OCI-LY3 (cell line): Measurements from ENCODE around the gene PRUNE2.

Source experiments
- H2AFZ ChIP-seq: fragments of 200-600, 300-600 bp; shearing (Covaris generic); 2 replicates; pipeline ENCODE4 v1.6.0; 2014; ENCODE audit warnings: antibody characterized with exemption, low read depth, low read length
- H3K27ac ChIP-seq: fragments of 200-600, 300-600 bp; sonication (generic); 2 replicates; pipeline ENCODE4 v1.5.1; 2014; ENCODE audit warnings: mild to moderate bottlenecking, low read length, moderate library complexity, mixed read lengths
- H3K27me3 ChIP-seq: fragments of 200-600, 300-600 bp; sonication (generic); 2 replicates; pipeline ENCODE4 v1.6.1; 2014; ENCODE audit warnings: low read depth, low read length, mixed read lengths
- H3K36me3 ChIP-seq: fragments of 200-600, 300-600 bp; sonication (generic); replicated peaks from 2 replicates; pipeline ENCODE3; 2014; ENCODE audit warnings: low read depth, low read length, mixed read lengths
- H3K4me1 ChIP-seq: fragments of 300-600, 200-600 bp; sonication (generic); 2 replicates; pipeline ENCODE4 v1.6.1; 2014; ENCODE audit warnings: low read length, mixed read lengths
- H3K4me2 ChIP-seq: fragments of 200-600, 300-600 bp; sonication (generic); 2 replicates; pipeline ENCODE4 v1.6.1; 2014; ENCODE audit warnings: low read length, mixed read lengths
- H3K4me3 ChIP-seq: fragments of 300-600, 200-600 bp; sonication (generic); 2 replicates; pipeline ENCODE4 v1.5.1; 2014; ENCODE audit warnings: antibody characterized with exemption, mild to moderate bottlenecking, low read length, moderate library complexity
- H3K79me2 ChIP-seq: fragments of 300-600, 200-600 bp; shearing (Covaris generic); 2 replicates; pipeline ENCODE4 v1.6.1; 2014; ENCODE audit warnings: mild to moderate bottlenecking, low read length, mixed read lengths
- H3K9ac ChIP-seq: fragments of 300-600, 200-600 bp; shearing (Covaris generic); 2 replicates; pipeline ENCODE4 v1.6.0; 2014; ENCODE audit warnings: mild to moderate bottlenecking, low read length, moderate library complexity
- H3K9me3 ChIP-seq: fragments of 200-600, 300-600 bp; shearing (Covaris generic); 2 replicates; pipeline ENCODE4 v1.6.1; 2014; ENCODE audit warnings: low read length, mixed read lengths; ENCODE audit not compliant: insufficient read depth
- H4K20me1 ChIP-seq: fragments of 200-600, 300-600 bp; sonication (generic); 2 replicates; pipeline ENCODE4 v1.6.1; 2016; ENCODE audit warnings: low read length, mixed read lengths; ENCODE audit not compliant: insufficient read depth
- EZH2phosphoT487 ChIP-seq: fragments of 200-600 bp; shearing (Covaris generic); IDR thresholded peaks from 2 replicates; pipeline ENCODE4 v1.6.1; 2018; ENCODE audit warnings: antibody characterized with exemption, mixed run types, low read depth
- TF ChIP-seq, protein P1 (sequence below): fragments of 200-600, 300-600 bp; sonication (generic); IDR thresholded peaks from 2 replicates; pipeline ENCODE4 v1.5.1; 2014; ENCODE audit warnings: antibody characterized with exemption, low read length, low read depth

Gene PRUNE2

GRCh38 chr9:76886318-76886717 lies 19.6 kb downstream of the PRUNE2 start:
- TF ChIP-seq, protein P1, sequence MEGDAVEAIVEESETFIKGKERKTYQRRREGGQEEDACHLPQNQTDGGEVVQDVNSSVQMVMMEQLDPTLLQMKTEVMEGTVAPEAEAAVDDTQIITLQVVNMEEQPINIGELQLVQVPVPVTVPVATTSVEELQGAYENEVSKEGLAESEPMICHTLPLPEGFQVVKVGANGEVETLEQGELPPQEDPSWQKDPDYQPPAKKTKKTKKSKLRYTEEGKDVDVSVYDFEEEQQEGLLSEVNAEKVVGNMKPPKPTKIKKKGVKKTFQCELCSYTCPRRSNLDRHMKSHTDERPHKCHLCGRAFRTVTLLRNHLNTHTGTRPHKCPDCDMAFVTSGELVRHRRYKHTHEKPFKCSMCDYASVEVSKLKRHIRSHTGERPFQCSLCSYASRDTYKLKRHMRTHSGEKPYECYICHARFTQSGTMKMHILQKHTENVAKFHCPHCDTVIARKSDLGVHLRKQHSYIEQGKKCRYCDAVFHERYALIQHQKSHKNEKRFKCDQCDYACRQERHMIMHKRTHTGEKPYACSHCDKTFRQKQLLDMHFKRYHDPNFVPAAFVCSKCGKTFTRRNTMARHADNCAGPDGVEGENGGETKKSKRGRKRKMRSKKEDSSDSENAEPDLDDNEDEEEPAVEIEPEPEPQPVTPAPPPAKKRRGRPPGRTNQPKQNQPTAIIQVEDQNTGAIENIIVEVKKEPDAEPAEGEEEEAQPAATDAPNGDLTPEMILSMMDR = no peak
- TF ChIP-seq EZH2phosphoT487 = no peak
- Histone ChIP-seq H4K20me1 (no peaks in the 10 kb centered on the region), H2AFZ (peak overlapping the region; percentile 90), H3K9ac (no peak overlapping the region), H3K27ac (no peak overlapping the region), H3K4me2 (peak overlapping the region; percentile 14; the same call in 1 of the 2 replicates), H3K79me2 (no peaks in the 10 kb centered on the region), H3K4me1 (peaks cover 53% of the 10 kb centered on the region), H3K27me3 (no peaks in the 10 kb centered on the region), H3K36me3 (no peaks in the 10 kb centered on the region), H3K9me3 (no peaks in the 10 kb centered on the region), H3K4me3 (no peak overlapping the region)

DNA sequence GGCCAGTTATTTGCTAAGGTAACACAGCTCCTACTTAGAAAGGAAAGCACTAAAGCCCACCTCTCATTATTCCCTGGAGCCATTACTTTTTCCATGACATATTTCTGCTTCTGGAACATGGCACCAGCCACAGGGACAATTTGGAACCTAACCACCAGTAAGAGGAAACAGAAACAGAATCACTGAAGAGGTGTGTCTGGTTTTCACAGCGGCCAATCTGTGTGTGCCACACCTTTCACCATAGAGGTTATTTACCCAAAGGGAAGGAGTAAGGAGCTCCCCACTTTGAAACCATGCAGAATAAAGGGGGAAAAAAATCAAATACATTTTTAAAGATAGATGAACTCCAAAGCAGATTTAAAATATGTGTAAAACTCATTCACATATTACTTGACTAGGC lies 21.1 kb downstream of the PRUNE2 start:
- H3K27ac ChIP-seq = no peak overlapping the region
- H3K9me3 ChIP-seq = no peaks in the 10 kb centered on the region
- H3K79me2 ChIP-seq = no peaks in the 10 kb centered on the region
- H4K20me1 ChIP-seq = no peaks in the 10 kb centered on the region
- no peaks in the 10 kb centered on the region for H3K36me3 ChIP-seq
- H2AFZ ChIP-seq = no peak overlapping the region
- no peak overlapping the region for H3K4me2 ChIP-seq
- H3K4me3 ChIP-seq = no peak overlapping the region
- peaks cover 47% of the 10 kb centered on the region for H3K4me1 ChIP-seq
- H3K27me3 ChIP-seq = no peaks in the 10 kb centered on the region
- no peak overlapping the region for H3K9ac ChIP-seq
- TF ChIP-seq EZH2phosphoT487 = no peak
- TF ChIP-seq, protein P1 = no peak

GRCh38 chr9:76883341-76883855 lies 22.5 kb downstream of the PRUNE2 start:
- no peak overlapping the region for H3K9ac ChIP-seq
- no peaks in the 10 kb centered on the region for H3K36me3 ChIP-seq
- no peaks in the 10 kb centered on the region for H3K79me2 ChIP-seq
- H2AFZ ChIP-seq = peak overlapping the region; percentile 20; the same call in 1 of the 2 replicates
- peak overlapping the region; percentile 59 for H3K4me2 ChIP-seq
- no peak overlapping the region for H3K4me3 ChIP-seq
- peak overlapping the region; percentile 63 for H3K27ac ChIP-seq
- no peaks in the 10 kb centered on the region for H3K27me3 ChIP-seq
- peaks cover 47% of the 10 kb centered on the region for H3K4me1 ChIP-seq
- TF ChIP-seq EZH2phosphoT487 = no peak
- TF ChIP-seq, protein P1 = no peak
- H4K20me1 ChIP-seq = no peaks in the 10 kb centered on the region
- no peaks in the 10 kb centered on the region for H3K9me3 ChIP-seq

- Histone ChIP-seq H3K27ac (peak overlapping the region; percentile 63), H3K4me3 (0 out of 2 replicates have a peak overlapping the region, but pooled peaks have one; percentile 14), H3K36me3 (no peaks in the 10 kb centered on the region), H3K9me3 (no peaks in the 10 kb centered on the region), H4K20me1 (no peaks in the 10 kb centered on the region), H2AFZ (peak overlapping the region; percentile 20; the same call in 1 of the 2 replicates), H3K9ac (no peak overlapping the region; the same call in 1 of the 2 replicates), H3K4me2 (peak overlapping the region; percentile 59), H3K27me3 (no peaks in the 10 kb centered on the region), H3K79me2 (no peaks in the 10 kb centered on the region), H3K4me1 (peaks cover 42% of the 10 kb centered on the region)
- TF ChIP-seq EZH2phosphoT487 = no peak
- TF ChIP-seq, protein P1 = no peak
Measured at GRCh38 chr9:76882686-76883085, 23.2 kb downstream of the PRUNE2 start.
